Duodenal mucosa (tissue), 2 donors: ENCODE results near the gene ECT2.

Source experiments
- H3K27ac ChIP-seq: one replicate; pipeline ENCODE4 v1.7.0; 2013; ENCODE audit warnings: low read depth, low read length
- H3K27me3 ChIP-seq, 2 donors: one replicate each; pipeline ENCODE4 v1.7.0; 2013; ENCODE audit warnings: low read length in 2 of 2, control low read depth in 1 of 2; ENCODE audit not compliant: insufficient read depth in 2 of 2, control insufficient read depth in 1 of 2
- H3K36me3 ChIP-seq, 2 donors: one replicate each; pipeline ENCODE4 v1.7.0; 2013; ENCODE audit warnings: low read length in 2 of 2, control low read depth in 1 of 2; ENCODE audit not compliant: insufficient read depth in 2 of 2, control insufficient read depth in 1 of 2
- H3K4me1 ChIP-seq, 2 donors: one replicate each; pipeline ENCODE4 v1.7.0; 2013; ENCODE audit warnings: low read length in 2 of 2, control low read depth in 1 of 2; ENCODE audit not compliant: insufficient read depth in 2 of 2, control insufficient read depth in 1 of 2
- H3K4me3 ChIP-seq, 2 donors: one replicate each; pipeline ENCODE4 v1.7.0; 2013; ENCODE audit warnings: low read length in 2 of 2, low read depth in 1 of 2
- H3K9ac ChIP-seq, 2 donors: one replicate each; pipeline ENCODE4 v1.7.0; 2013; ENCODE audit warnings: low read length in 2 of 2, low read depth in 1 of 2
- H3K9me3 ChIP-seq, 2 donors: one replicate each; pipeline ENCODE4 v1.7.0; 2013; ENCODE audit warnings: low read length in 2 of 2, control low read depth in 1 of 2; ENCODE audit not compliant: control insufficient read depth in 1 of 2

ECT2 gene

GRCh38 chr3:172869784-172870518 is 119.4 kb downstream of the ECT2 start:
- Histone ChIP-seq H3K36me3 (no peaks in the 10 kb centered on the region), H3K9ac (no peak overlapping the region), H3K4me3 (no peak overlapping the region), H3K4me1 (peaks cover 20 to 24% of the 10 kb centered on the region in 2 donors), H3K9me3 (no peaks in the 10 kb centered on the region), H3K27me3 (no peaks in the 10 kb centered on the region), H3K27ac (no peak overlapping the region)
